ENCODE data around the gene REM2. TPM values are rescaled to one million over a fixed set of nuclear protein-coding genes. Genes with fewer than 3 reads are reported as not detected.

Gene REM2
- total RNA-seq, 1 experiment from 2014 or later, result 0.47 TPM

- Histone ChIP-seq H3K27ac (ENCODE audit: low read depth, low read length) (peak overlapping the region; percentile 98), H4K20me1 (ENCODE audit: insufficient read depth) (no peaks in the 10 kb centered on the region), H2AFZ (ENCODE audit: low read depth, low read length, poor library complexity, severe bottlenecking) (no peak overlapping the region), H3K36me3 (ENCODE audit: control insufficient read depth in 1 of 2, insufficient read depth in 2 of 2, low read length in 2 of 2) (peaks cover 3% of the 10 kb centered on the region in 2 experiments; a peak in 1 of 4 replicates), H3K9ac (ENCODE audit: low read length) (peak overlapping the region; percentile 78), H3K4me3 (replicated peaks in 1 of 2; ENCODE audit: low read depth in 1 of 2, low read length in 2 of 2) (peak overlapping the region; percentile 71 to 89), H3K27me3 (ENCODE audit: insufficient read depth, low read length) (no peaks in the 10 kb centered on the region), H3K9me2 (ENCODE audit: insufficient read depth) (no peaks in the 10 kb centered on the region), H3K4me2 (ENCODE audit: low read length) (peak overlapping the region; percentile 82), H3K9me3 (ENCODE audit: control insufficient read depth in 1 of 2, insufficient read depth in 1 of 2, low read depth in 1 of 2, low read length in 2 of 2) (no peaks in the 10 kb centered on the region), H3K79me2 (ENCODE audit: insufficient read depth, low read length) (no peaks in the 10 kb centered on the region), H3K4me1 (ENCODE audit: control insufficient read depth in 1 of 2, insufficient read depth in 2 of 2, low read length in 2 of 2) (peaks cover 14 to 28% of the 10 kb centered on the region in 2 experiments)
- DNase-seq (ENCODE audit: low read depth, low spot score) (no peak), ATAC-seq (peak; percentile 12)
- CTCF ChIA-PET, result interaction anchor here (0.8 to 3.8 kb wide), 9 partner anchors 9 to 314 kb away, joined by 3 to 51 read pairs (median 6); partner anchors contain the start of gene REM2
- intact Hi-C loops (cut with micrococcal nuclease), result loop anchor here (5.0 kb wide), 1 partner anchor 46 kb away; the partner anchor contains the start of gene RBM23
- BruUV-seq (replicated peaks), result TSS peak; percentile 64
- RAD21 ChIA-PET (ENCODE audit: low non-redundant PET in 1 of 2, low total read pairs in 2 of 2, uncharacterized antibody in 2 of 2, unreplicated experiment in 2 of 2), result interaction anchor here (0.8 to 1.2 kb wide), 2 partner anchors 18 to 29 kb away, joined by 3 to 5 read pairs; no protein-coding TSS in a partner anchor
- POLR2A ChIA-PET, result interaction anchor here (1.0 to 3.0 kb wide), 5 partner anchors 11 to 220 kb away, joined by 3 to 24 read pairs (median 4); partner anchors contain the start of genes RBM23 and REM2
- TF ChIP-seq ZBTB33 (IDR thresholded peaks at IDR 0.05; ENCODE audit: extremely low read depth, insufficient replicate concordance, low read length), result no peak
- TF ChIP-seq EZH2 (IDR thresholded peaks at IDR 0.05), result no peak
- TF ChIP-seq REST (IDR thresholded peaks at IDR 0.05; ENCODE audit: low read depth), result no peak
- no peak for TF ChIP-seq SP1 (IDR thresholded peaks at IDR 0.05; ENCODE audit: low read depth)
- no peak for TF ChIP-seq POLR2A (IDR thresholded peaks at IDR 0.05; ENCODE audit: borderline replicate concordance, extremely low read depth, insufficient read depth, insufficient read length)
- peak; percentile 14; the same call in 1 of the 2 replicates for TF ChIP-seq SIN3A (IDR thresholded peaks at IDR 0.05; ENCODE audit: low read depth)
- 0 out of 2 replicates have a peak, but pooled peaks have one; percentile 61 for TF ChIP-seq ELF1 (IDR thresholded peaks at IDR 0.05; ENCODE audit: borderline replicate concordance, low read depth)
- no peak; the same call in 1 of the 2 replicates for TF ChIP-seq RAD21 (IDR thresholded peaks at IDR 0.05; ENCODE audit: low read depth)
- TF ChIP-seq SRF (IDR thresholded peaks at IDR 0.05; ENCODE audit: low read depth), result peak; percentile 89
Observed at GRCh38 chr14:22870811-22871223, 12.2 kb upstream of the REM2 start.

Data from HCT116 (cell line).